Erythroblast (primary cell): ENCODE data around the gene UCP2.
"Not testable (repeated sequence)": the region's sequence is repeated elsewhere in the genome, so short reads cannot be mapped to it uniquely, and the experiment has no call there.

Experiments used
- DNase-seq, 2 experiments: peaks; one replicate each; lab custom pipeline; 2025; lab: John Stamatoyannopoulos, UW
- GATA1 ChIP-seq: IDR thresholded peaks from 2 replicates; pipeline ENCODE4 v1.6.1; 2011; ENCODE audit warnings: low read depth, mild to moderate bottlenecking, control low read depth, low read length, moderate library complexity
- POLR2A ChIP-seq: IDR thresholded peaks from 2 replicates; pipeline ENCODE4 v1.6.1; 2011; ENCODE audit warnings: mild to moderate bottlenecking, low read length

UCP2 gene

GRCh38 chr11:73991471-73992006 lies 8.9 kb upstream of the UCP2 start:
- TF ChIP-seq POLR2A, result no peak
- no peak for TF ChIP-seq GATA1
- no peak for DNase-seq

- no peak for TF ChIP-seq GATA1
- TF ChIP-seq POLR2A, result no peak
- DNase-seq, result no peak
Observed at GRCh38 chr11:73990730-73991129, 8.1 kb upstream of the UCP2 start.

- peak; percentile 48 to 64 for DNase-seq
- TF ChIP-seq POLR2A, result no peak
Observed at GRCh38 chr11:73989156-73989555, 6.5 kb upstream of the UCP2 start.

GRCh38 chr11:73988227-73988626 lies 5.6 kb upstream of the UCP2 start:
- no peak for TF ChIP-seq POLR2A
- TF ChIP-seq GATA1, result no peak
- DNase-seq, result no peak

- not testable (repeated sequence) for DNase-seq
Observed at GRCh38 chr11:73985661-73986060, 3.0 kb upstream of the UCP2 start.

GRCh38 chr11:73983741-73984538 lies 1.3 kb upstream of the UCP2 start:
- DNase-seq, result peak; percentile 33 to 46
- no peak for TF ChIP-seq GATA1
- no peak for TF ChIP-seq POLR2A

- DNase-seq, result peak; percentile 98 to 99
- TF ChIP-seq GATA1 (no peak), POLR2A (peak; percentile 99)
Observed at GRCh38 chr11:73982990-73983740, 522 bp upstream of the UCP2 start.

GRCh38 chr11:73981051-73981805 lies 1.4 kb downstream of the UCP2 start:
- DNase-seq, result peak; percentile 52 to 71
- TF ChIP-seq GATA1 (no peak), POLR2A (no peak)

GRCh38 chr11:73980001-73980961 lies 2.4 kb downstream of the UCP2 start:
- peak; percentile 90 to 95 for DNase-seq
- TF ChIP-seq POLR2A (peak; percentile 72), GATA1 (no peak)

GRCh38 chr11:73978576-73979086 lies 4.0 kb downstream of the UCP2 start:
- DNase-seq, result no peak
- TF ChIP-seq GATA1 (no peak), POLR2A (peak; percentile 70)

GRCh38 chr11:73977856-73978519 lies 4.7 kb downstream of the UCP2 start:
- no peak for TF ChIP-seq GATA1
- TF ChIP-seq POLR2A, result no peak

More at GRCh38 chr11:73977856-73978519, 4.7 kb downstream of the UCP2 start:
- DNase-seq, result no peak
